Esophagus squamous epithelium (tissue), 5 donors: ENCODE measurements around the gene TAS1R1. TPM values are rescaled to one million over a fixed set of nuclear protein-coding genes. Genes with fewer than 3 reads are reported as not detected.

ENCODE experiments used
- DNase-seq: peaks from one replicate; lab custom pipeline; 2025; lab: John Stamatoyannopoulos, UW
- H3K27ac ChIP-seq, 4 donors: fragments of 200-600 bp; sonication (generic); one replicate each; pipeline ENCODE4 v1.5.1; 2016 to 2019; ENCODE audit warnings: mild to moderate bottlenecking in 1 of 4
- H3K27me3 ChIP-seq, 4 donors: fragments of 200-600 bp; sonication (generic); 1 replicate in 3 of 4; 2 replicates in 1 of 4; pipeline versions ENCODE4 v1.5.1 to v1.6.0; 2017 to 2021; ENCODE audit warnings: antibody characterized with exemption in 1 of 4
- H3K36me3 ChIP-seq, 3 donors: fragments of 200-600 bp; sonication (generic); one replicate each; pipeline ENCODE4 v1.5.1; 2016 to 2019
- H3K4me1 ChIP-seq, 3 donors: fragments of 200-600 bp; sonication (generic); one replicate each; pipeline ENCODE4 v1.5.1; 2017 to 2019
- H3K4me3 ChIP-seq, 4 donors: fragments of 200-600 bp; sonication (generic); 1 replicate in 3 of 4; 2 replicates in 1 of 4; pipeline ENCODE4 v1.5.1; 2016 to 2019; ENCODE audit warnings: mild to moderate bottlenecking in 2 of 4, moderate library complexity in 1 of 4
- H3K9me3 ChIP-seq, 3 donors: fragments of 200-600 bp; sonication (generic); one replicate each; pipeline ENCODE4 v1.5.1; 2016 to 2019
- CTCF ChIP-seq, 6 experiments: fragments of 450-650 bp in 4 of 6; fragments of 200-600 bp in 2 of 6; sonication (generic) in 2 of 6; IDR thresholded peaks; one replicate each; pipeline ENCODE4 v1.5.1; 2016 to 2019; ENCODE audit warnings: antibody characterized with exemption in 6 of 6, mild to moderate bottlenecking in 4 of 6, moderate library complexity in 4 of 6
- POLR2A ChIP-seq, 4 donors: fragments of 450-650 bp; IDR thresholded peaks; one replicate each; pipeline ENCODE4 v1.6.1; 2017; ENCODE audit warnings: antibody characterized with exemption in 4 of 4, mild to moderate bottlenecking in 4 of 4, moderate library complexity in 3 of 4
- WGBS, 2 donors: methylation state at CpG; one replicate each; pipeline ENCODE4 v1.1.5; 2018; 5-methylcytosine and 5-hydroxymethylcytosine counted together
- intact Hi-C: fragments of 100-400 bp; cut with DNase I; formaldehyde crosslinking; loops from one replicate; pipeline ENCODE4 v1.15.0; 2022
- small RNA-seq, 4 donors: library from RNA; depleted of rRNA; stranded (forward); fragments of <200 nt; gene quantifications; one replicate each; pipeline ENCODE3, GENCODE V24; 2016
- total RNA-seq, 4 donors: library from RNA; depleted of rRNA; stranded (reverse); fragments of >200 nt; gene quantifications; one replicate each; pipeline ENCODE4 v1.1.0, GENCODE V29; 2016
- donor health status: DM: yes; HTN: yes; CAD: no.

The TAS1R1 gene
- total RNA-seq, 4 donors from 2014 or later, result not detected

GRCh38 chr1:6627841-6628545, 72.9 kb downstream of the TAS1R1 start:
- H3K4me3 ChIP-seq, result no peak overlapping the region
- no peak for TF ChIP-seq CTCF (IDR thresholded peaks at IDR 0.05)
- TF ChIP-seq POLR2A (IDR thresholded peaks at IDR 0.05), result no peak
- intact Hi-C loops, result loop anchor here (10.0 kb wide), 1 partner anchor 73 kb away; the partner anchor contains the start of genes NOL9 and TAS1R1
- 89 to 92% methylated on average over 15 to 19 of the region's 21 CpGs for WGBS, 2 donors
- H3K36me3 ChIP-seq, result peaks cover 10 to 76% (median 15%) of the 10 kb centered on the region in 3 donors
- no peak overlapping the region for H3K27ac ChIP-seq
- H3K9me3 ChIP-seq, result no peaks in the 10 kb centered on the region
- no peak for DNase-seq
- no peaks in the 10 kb centered on the region for H3K27me3 ChIP-seq
- H3K4me1 ChIP-seq, result peaks cover 11 to 36% (median 13%) of the 10 kb centered on the region in 3 donors

GRCh38 chr1:6628971-6629479, 73.9 kb downstream of the TAS1R1 start:
- intact Hi-C loops, result loop anchor here (10.0 kb wide), 1 partner anchor 74 kb away; the partner anchor contains the start of genes NOL9 and TAS1R1
- Histone ChIP-seq H3K36me3 (peaks cover 15 to 76% (median 22%) of the 10 kb centered on the region in 3 donors), H3K27me3 (no peaks in the 10 kb centered on the region)

More at GRCh38 chr1:6628971-6629479, 73.9 kb downstream of the TAS1R1 start:
- H3K27ac ChIP-seq, result no peak overlapping the region
- WGBS, 2 donors, result 91 to 93% methylated on average over 7 to 12 of the region's 12 CpGs
- DNase-seq, result no peak
- no peaks in the 10 kb centered on the region for H3K9me3 ChIP-seq
- TF ChIP-seq POLR2A (IDR thresholded peaks at IDR 0.05) (no peak), CTCF (IDR thresholded peaks at IDR 0.05) (no peak)
- H3K4me3 ChIP-seq, result no peak overlapping the region
- peaks cover 11 to 36% (median 13%) of the 10 kb centered on the region in 3 donors for H3K4me1 ChIP-seq

Small RNAs within 50 kb of the gene (small RNA-seq; reads per million reads assigned to genes)
- gene RNU6-731P, result 0 reads per million in 4 donors

Other genes with a start within 250 kb of the TAS1R1 start
- 10 to 100 TPM; 23.5 to 50.7 (median 39.0) TPM for gene ACOT7, start 161.5 kb upstream of the TAS1R1 start, total RNA-seq
- gene HES2, start 135.4 kb upstream of the TAS1R1 start, total RNA-seq, result 10 to 100 TPM; 40.5 to 51.9 (median 50.2) TPM
- 10 to 100 TPM; 14.5 to 22.2 (median 18.6) TPM for gene ESPN, start 130.5 kb upstream of the TAS1R1 start, total RNA-seq
- 10 to 100 TPM; 22.1 to 47.3 (median 34.3) TPM for gene TNFRSF25, start 89.1 kb upstream of the TAS1R1 start, total RNA-seq
- gene PLEKHG5, start 63.6 kb upstream of the TAS1R1 start, total RNA-seq, result 10 to 100 TPM; 24.3 to 37.8 (median 32.6) TPM
- 10 to 100 TPM; 13.0 to 36.4 (median 22.3) TPM for gene NOL9, start 794 bp upstream of the TAS1R1 start, total RNA-seq
- 10 to 100 TPM in 3 of 4 donors, 1 to 10 TPM in 1; 7.2 to 26.0 (median 16.0) TPM for gene ZBTB48, start 24.7 kb downstream of the TAS1R1 start, total RNA-seq
- gene KLHL21, start 47.6 kb downstream of the TAS1R1 start, total RNA-seq, result 10 to 100 TPM; 45.9 to 68.1 (median 55.1) TPM
- 10 to 100 TPM in 1 of 4 donors, 1 to 10 TPM in 3; 6.7 to 12.1 (median 8.7) TPM for gene PHF13, start 58.4 kb downstream of the TAS1R1 start, total RNA-seq
- gene THAP3, start 69.6 kb downstream of the TAS1R1 start, total RNA-seq, result 10 to 100 TPM in 3 of 4 donors, 1 to 10 TPM in 1; 4.8 to 17.1 (median 13.3) TPM
- gene DNAJC11, start 146.5 kb downstream of the TAS1R1 start, total RNA-seq, result 10 to 100 TPM; 27.1 to 41.5 (median 34.7) TPM
- gene CAMTA1, start 230.1 kb downstream of the TAS1R1 start, total RNA-seq, result 10 to 100 TPM; 31.3 to 77.4 (median 45.9) TPM